Left renal pelvis (tissue), 4 donors: ENCODE measurements around the gene LEF1. TPM values are rescaled to one million over a fixed set of nuclear protein-coding genes. Genes with fewer than 3 reads are reported as not detected.
A peak's percentile ranks its signal among the peaks of the same experiment; 100 is the strongest.
"Not testable (repeated sequence)": the region's sequence is repeated elsewhere in the genome, so short reads cannot be mapped to it uniquely, and the experiment has no call there.

Experiments
- DNase-seq, 4 donors: peaks; one replicate each; pipeline ENCODE4 v3.0.0-alpha.2; 2013; ENCODE audit warnings: low read depth in 4 of 4, low spot score in 3 of 4
- polyA plus RNA-seq, 4 donors: library from polyadenylated mRNA; unstranded; fragments of 120-200 nt; gene quantifications; one replicate each; pipeline ENCODE4 v1.2.1, GENCODE V29; 2013; ENCODE audit not compliant: insufficient read length in 4 of 4

The LEF1 gene
- polyA plus RNA-seq, 4 donors: 70.6 to 124 (median 84.9) TPM

GRCh38 chr4:108042927-108043326, 125.8 kb downstream of the LEF1 start:
- DNase-seq: no peak

DNA sequence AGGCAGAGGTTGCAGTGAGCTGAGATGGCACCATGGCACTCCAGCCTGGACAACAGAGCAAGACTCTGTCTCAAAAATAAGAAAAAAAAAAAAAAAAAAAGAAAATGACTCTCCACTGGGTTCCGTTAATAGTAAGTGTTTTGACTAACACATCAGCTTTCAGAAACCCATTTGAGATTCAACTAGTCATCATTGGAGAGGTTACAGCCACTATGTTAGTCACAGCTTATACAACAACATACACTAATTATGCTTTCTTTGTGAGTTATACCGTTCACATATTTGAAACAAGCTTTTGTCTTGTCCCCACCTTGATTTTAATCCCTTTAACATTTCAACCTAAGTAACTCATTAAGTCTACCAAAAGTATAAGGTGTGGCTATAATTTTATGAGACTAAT, 130.8 kb downstream of the LEF1 start:
- DNase-seq: no peak

- DNase-seq: no peak
Observed at GRCh38 chr4:108036213-108036612, 132.5 kb downstream of the LEF1 start.

GRCh38 chr4:108035691-108036090, 133.0 kb downstream of the LEF1 start:
- DNase-seq: no peak

DNA sequence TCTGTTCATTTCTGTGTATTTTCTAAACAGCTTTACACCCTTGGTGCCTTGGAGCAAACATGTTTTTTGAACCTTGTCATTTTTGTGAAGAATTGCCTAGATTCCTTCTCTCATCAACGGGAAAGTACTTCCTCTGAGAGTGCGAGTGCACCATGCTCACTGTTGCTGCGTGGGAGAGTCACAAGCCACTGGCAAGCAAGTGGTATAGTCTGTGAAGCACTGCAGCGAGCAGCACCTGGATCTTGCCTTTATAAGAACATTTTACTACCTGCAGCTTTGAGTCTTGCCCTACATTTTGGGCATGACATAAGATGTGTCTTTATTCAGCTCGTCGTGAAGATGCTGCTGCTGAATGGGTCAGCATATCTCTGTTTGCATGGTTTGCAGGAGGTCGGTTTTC, 134.2 kb downstream of the LEF1 start:
- no peak for DNase-seq

GRCh38 chr4:108033348-108033747, 135.4 kb downstream of the LEF1 start:
- no peak for DNase-seq

DNA sequence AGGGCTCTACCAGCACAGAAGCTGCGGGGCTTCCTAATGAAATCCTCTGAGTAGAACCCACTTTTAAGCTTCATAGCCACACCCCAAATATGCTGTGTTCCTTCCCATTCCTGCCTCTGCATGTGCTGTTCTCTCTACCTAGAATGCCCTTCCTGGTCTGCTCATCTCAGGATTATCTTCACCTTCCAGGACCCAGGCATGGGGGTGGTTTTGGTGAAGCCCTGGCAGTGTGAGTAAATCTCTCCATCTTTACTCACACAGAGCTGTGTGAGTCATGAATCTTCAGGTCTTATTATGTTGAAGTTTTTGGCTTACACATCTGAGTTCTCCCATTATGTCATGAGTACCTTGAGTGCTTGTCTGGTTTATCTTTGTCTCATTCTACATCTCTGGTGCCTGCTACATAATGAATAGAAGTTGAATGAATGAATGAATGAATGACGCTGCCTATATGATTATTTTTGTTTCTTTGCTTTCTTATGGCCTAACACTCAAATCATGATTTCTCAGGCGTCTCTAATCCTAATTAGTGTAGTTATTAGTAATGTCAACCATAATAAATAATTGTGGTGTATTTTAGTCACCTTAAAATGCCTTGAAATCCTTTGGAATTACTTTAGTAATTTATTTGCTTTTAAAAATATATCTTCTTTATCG, 137.2 kb downstream of the LEF1 start:
- no peak for DNase-seq

GRCh38 chr4:108030332-108030731, 138.4 kb downstream of the LEF1 start:
- peak in 2 of 4 donors; percentile 22 to 37 for DNase-seq

DNA sequence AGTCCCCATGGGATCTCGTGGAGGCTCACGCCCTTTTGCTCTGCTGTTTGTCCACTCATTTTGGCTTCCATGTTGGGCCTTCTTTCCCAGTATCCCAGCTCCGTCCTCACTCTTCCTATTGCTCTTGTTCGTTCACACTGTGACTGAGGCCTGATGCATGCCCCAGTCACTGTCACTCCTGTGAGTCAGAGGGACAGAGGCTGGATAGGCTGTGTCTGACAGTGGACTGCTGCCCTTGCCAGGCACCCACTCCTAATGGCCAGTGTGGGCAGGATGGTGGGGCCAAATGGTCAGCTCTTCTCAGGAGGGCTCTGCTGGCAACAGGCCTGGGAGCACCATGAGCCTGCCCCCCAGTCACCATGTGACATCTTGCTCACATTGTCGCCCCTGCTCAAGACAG, 139.0 kb downstream of the LEF1 start:
- no peak for DNase-seq

DNA sequence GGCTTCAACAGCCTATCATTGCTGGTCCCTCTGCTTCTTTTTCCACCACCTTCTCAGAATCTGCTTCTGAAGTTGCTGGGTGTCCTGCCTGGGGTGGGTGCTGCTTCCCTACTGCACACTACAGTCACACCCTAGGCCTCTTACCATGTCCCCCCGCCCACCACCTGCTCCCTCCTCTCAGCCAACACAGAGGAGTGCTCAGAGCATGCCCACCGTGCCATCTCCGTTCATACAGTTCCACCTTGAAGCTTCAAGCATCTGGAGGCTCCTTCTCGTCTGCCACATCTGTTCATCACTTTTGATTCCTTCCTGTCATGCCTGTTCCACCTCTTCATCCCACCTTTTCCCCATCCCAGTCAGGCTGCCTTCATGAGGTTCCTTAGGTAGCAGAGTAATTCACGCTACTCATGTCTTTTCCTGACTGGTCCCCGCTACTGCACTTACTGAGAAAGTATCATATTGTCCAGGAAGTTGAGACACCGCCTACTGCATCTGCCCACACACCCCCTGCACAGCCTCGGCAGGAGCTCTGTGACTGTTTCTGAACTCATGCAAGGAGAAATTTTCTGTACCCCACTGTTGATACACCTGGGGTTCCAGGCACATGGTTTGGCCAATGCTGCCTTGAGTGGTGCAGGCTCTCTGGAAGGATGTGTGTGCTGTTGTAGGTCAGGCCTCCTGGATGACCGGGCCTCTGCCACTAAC, 139.6 kb downstream of the LEF1 start:
- DNase-seq: no peak

DNA sequence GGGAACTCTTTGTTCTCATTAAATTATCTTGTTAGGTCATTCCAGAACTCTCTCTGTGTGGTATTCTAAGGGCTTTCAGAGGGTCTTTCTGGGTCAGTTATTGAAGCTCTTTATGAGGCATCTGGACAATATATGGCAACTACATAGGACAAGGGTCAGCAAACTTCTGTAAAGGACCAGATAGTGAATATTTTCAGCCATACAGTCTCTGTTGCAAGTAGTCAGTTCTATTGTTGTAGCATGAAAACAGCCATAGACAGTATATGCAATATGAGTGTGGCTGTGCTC, 143.9 kb downstream of the LEF1 start:
- no peak for DNase-seq

DNA sequence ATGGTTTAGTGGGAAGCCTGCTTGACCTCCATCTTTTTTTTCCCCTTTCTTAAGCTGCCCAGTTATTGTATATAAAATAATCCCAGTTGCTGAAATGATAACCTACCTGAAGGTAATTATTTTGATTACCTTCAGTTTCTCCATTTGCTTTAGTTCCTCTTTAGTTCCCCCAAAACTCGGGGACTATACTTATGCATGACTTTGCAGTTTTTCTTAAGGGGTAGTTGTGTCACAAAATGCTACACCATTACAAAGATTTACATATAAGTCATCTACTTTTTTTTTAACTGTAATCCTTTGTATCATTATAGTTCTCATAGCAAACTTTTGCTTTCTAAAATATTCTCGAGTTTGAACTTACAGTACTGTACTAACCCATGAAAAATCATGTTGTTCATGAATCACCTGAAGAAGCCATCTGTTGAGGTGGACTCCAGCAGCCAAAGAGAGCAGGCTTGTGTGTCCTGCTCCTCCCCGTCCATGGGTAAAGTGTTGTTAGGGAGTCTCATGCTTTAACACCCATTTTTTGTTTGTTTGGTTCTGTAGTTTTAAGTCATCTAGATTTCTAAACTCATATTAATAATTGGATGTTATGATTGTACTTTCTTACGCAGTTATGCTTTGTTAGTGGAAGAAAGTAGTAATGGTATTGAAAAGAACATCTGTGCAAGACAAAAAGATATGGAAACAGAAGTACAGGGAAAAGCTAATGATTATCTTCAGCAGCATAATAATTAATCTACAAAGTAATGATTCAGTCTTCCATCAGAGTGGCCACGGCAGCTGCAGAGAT, 144.5 kb downstream of the LEF1 start:
- no peak for DNase-seq

- DNase-seq: no peak
Observed at GRCh38 chr4:108018884-108019187, 149.9 kb downstream of the LEF1 start.

DNA sequence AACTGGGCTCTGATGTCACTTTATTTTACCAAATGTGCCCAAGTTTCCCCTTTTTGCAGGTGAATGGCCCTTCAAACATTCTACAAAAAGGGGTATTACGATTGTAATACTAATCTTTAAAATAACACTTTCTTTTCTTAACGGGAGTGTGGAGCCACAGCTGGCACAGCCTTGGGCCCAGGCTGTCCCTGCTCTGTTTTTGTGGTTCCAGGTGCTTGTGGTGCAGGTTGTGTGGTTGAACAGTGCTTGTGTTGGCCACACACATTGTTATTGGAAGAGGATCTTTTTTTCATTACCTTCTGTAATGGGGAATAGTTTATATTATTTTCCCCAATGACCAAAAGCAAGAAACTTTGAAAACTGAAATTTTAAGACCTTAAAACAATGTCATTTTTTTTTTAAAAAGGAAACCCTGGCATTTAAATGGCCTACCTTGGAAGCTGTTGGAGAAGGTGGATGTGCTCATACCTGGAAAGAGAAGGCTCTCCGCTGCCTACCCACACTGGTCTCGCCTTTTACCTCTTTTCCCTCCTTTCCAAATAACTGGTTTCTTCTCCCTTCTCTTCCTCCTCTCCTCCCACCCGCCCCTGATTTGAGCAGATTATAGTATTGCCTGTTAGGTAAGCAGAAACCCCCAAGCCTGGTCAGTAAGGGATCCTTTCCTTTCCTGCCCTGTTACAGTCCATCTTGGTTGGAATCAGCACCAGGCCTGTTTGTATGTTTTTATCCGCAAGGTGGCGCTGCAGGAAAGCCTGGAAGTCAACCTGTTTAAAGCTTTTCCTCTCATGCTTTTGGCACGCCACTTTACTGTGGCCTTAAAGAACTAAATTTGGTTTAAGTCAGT, 150.5 kb downstream of the LEF1 start:
- peak in 3 of 4 donors; percentile 59 to 68 (median 60) for DNase-seq

DNA sequence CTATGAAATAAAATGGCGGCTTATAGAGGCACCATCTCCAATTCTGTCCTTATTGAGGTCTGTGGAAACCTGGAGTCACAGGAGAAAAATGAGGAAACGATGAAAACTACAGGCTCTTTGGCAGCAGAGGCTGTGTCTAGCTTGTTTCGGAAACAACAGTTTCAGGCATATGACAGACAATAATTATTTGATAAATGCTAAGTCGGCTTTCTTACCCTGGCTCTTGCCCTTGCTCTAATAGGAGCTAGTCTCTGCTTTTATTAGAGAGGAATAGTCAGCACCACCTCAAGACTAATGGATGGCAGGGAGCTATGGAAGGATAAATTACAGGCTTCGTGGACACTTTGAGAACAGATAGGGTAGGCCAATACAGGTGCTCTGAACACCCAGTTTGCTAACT, 154.8 kb downstream of the LEF1 start:
- DNase-seq: no peak

DNA sequence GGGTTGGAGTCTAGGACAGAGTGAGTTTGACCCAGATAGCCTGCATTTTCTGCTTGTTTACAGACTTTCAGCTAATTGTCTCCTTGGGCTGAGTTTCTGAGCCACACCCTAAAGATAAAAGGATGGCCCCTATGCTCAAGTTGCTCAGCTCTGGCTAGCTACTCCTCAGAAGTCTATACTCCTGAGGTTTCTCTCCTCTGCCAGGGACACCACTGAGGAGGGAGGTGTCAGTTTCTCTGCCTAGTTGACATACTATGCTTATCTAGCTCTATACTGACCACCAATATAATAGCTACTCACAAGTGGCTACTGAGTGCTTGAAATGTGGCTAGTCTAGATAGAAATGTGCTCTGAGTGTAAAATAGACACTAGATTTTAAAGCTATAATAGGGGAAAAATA, 155.4 kb downstream of the LEF1 start:
- DNase-seq: no peak

GRCh38 chr4:108012382-108012781, 156.3 kb downstream of the LEF1 start:
- DNase-seq: not testable (repeated sequence)

DNA sequence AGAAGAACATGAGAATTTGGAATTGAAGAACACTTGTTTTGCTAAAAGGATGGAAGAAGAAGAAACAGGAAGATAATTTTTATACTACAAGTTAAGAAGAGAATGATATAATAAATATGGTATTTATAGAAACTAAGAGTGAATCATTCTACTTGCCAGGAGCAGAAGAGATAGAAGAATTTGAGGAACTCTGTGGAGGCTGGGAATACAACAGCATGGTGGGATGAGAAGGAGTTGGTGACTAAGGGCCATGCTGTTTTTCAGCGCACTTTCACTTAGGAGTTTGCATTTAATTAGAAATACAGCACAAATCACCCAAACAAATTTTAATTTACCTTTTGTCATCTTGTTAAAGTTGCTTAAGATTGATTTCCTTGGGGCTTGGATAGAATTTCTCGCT, 158.6 kb downstream of the LEF1 start:
- no peak for DNase-seq

DNA sequence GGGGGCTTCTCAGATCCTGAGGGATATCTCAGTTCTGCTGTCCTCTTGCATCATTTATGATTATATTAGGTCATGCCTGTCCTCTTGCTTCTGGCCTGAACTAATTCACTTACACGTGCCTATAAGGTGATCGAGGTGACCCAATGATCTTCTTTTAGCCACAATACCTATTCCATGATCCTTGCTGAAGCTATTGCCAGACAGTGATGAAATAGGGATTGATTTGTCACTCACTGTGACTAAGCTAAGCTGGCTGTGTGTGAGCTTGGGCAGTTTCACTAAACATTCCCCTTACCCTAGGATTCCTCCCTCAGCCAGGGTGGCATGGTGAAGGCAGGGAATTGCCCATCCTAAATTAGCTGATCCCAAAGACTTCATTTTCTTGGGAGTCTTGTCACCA, 160.0 kb downstream of the LEF1 start:
- no peak for DNase-seq

DNA sequence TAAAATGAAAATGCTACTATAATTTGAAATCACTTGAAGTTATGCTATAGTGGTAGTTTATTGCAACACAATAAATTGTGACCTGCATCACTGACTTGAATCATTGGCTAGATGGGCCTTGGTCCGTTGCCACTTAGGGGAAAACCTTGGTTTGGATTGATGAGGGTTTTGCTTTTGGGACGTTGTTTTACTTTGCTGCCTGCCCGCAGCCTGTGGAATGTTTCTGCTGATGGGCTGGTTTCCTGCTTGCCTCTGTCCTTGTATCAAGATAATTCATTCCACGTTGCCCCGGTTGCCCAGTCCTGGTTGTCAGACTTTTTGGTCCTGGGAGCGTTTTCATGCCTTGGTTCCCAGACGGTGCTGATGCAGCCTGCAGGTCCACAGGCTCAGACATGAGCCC, 160.7 kb downstream of the LEF1 start:
- DNase-seq: no peak

- DNase-seq: no peak
Observed at GRCh38 chr4:108006361-108006760, 162.4 kb downstream of the LEF1 start.
